Neural crest cell (in vitro differentiated cells): ENCODE measurements around the gene SBF2. TPM values are rescaled to one million over a fixed set of nuclear protein-coding genes. Genes with fewer than 3 reads are reported as not detected.

Source experiments
- DNase-seq: peaks from one replicate; pipeline ENCODE4 v3.0.0; 2021; ENCODE audit warnings: low read depth, mixed read lengths, low spot score
- H3K27ac Mint-ChIP-seq: one replicate; pipeline ENCODE4 v1.8.0; 2021; ENCODE audit warnings: mild to moderate bottlenecking, mixed read lengths; ENCODE audit not compliant: unreplicated experiment
- H3K27me3 Mint-ChIP-seq: 2 replicates; pipeline ENCODE4 v1.8.0; 2021; ENCODE audit warnings: low read depth, mild to moderate bottlenecking, mixed read lengths
- H3K36me3 Mint-ChIP-seq: 2 replicates; pipeline ENCODE4 v1.8.0; 2021; ENCODE audit warnings: low read depth, mild to moderate bottlenecking, mixed read lengths
- H3K4me1 Mint-ChIP-seq: 2 replicates; pipeline ENCODE4 v1.8.0; 2021; ENCODE audit warnings: mixed read lengths
- H3K4me3 Mint-ChIP-seq: one replicate; pipeline ENCODE4 v1.8.0; 2021; ENCODE audit warnings: mild to moderate bottlenecking, mixed read lengths
- H3K9me3 Mint-ChIP-seq: 2 replicates; pipeline ENCODE4 v1.8.0; 2021; ENCODE audit warnings: mixed read lengths
- CTCF ChIP-seq: fragments of 200-600 bp; sonication (generic); conservative IDR thresholded peaks from 2 replicates; pipeline ENCODE4 v1.5.0; 2021; ENCODE audit warnings: antibody characterized with exemption, mild to moderate bottlenecking
- total RNA-seq: library from RNA; stranded (reverse); gene quantifications from 2 replicates; pipeline ENCODE4 v1.2.1, GENCODE V29; 2021

Gene SBF2
- total RNA-seq, 1 donor from 2014 or later, result 30.2 TPM

DNA sequence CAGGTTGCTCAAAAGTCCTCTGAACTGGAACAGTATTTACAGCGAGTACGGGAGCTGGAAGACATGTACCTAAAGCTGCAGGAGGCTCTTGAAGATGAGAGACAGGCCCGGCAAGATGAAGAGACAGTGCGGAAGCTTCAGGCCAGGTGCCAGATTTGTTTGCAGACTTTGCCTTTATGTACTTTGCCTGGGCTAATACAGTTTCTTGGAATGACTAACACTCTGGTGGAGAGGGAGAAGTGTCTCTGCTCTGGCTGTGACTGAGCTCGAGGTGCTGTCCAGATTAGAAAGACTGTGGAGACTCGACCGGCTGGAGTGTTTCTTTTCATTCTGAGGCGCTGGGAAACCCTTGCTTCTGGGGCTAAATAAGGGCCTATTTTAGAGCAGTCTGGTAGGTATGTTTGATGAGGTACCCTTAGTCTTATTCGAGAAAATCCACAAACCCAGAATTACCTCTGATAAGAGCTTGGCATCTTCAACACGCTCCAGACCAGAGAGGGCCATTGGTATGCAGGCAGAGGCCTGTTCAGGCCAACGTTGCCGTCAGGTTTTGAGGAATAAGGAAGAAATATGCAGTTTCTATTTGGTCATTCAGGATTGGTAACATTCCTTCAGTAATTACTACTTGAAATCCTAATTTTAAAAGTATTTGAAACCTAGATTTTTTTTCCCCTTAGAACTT, 553.7 kb downstream of the SBF2 start:
- no peak overlapping the region for H3K4me3 Mint-ChIP-seq
- H3K27ac Mint-ChIP-seq, result no peak overlapping the region
- TF ChIP-seq CTCF, result no peak
- H3K27me3 Mint-ChIP-seq, result no peaks in the 10 kb centered on the region
- H3K9me3 Mint-ChIP-seq, result peaks cover 7% of the 10 kb centered on the region
- H3K4me1 Mint-ChIP-seq, result no peaks in the 10 kb centered on the region
- peaks cover 43% of the 10 kb centered on the region for H3K36me3 Mint-ChIP-seq
- DNase-seq, result no peak

- Mint-ChIP-seq H3K9me3 (peaks cover 10% of the 10 kb centered on the region), H3K4me3 (no peak overlapping the region), H3K4me1 (no peaks in the 10 kb centered on the region), H3K27me3 (no peaks in the 10 kb centered on the region), H3K36me3 (peaks cover 45% of the 10 kb centered on the region), H3K27ac (no peak overlapping the region)
- no peak for DNase-seq
- no peak for TF ChIP-seq CTCF
Observed at GRCh38 chr11:9739123-9739900, 554.7 kb downstream of the SBF2 start.

DNA sequence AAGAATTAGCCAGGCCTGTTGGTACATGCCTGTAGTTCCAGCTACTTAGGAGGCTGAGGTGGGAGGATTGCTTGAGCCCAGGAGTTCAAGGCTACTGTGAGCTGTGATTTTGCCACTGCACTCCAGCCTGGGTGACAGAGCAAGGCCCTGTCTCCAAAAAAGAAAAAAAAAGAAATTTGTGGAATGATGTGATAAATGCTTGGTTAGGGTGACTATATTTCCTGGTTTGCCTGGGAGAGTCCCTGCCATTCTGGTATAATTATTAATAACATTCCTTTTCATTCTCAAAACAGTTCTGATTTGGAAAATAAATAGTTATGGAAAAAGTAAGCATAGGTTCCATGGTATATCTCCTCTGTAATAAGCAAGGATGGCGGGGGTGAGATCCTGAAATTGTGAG, 555.3 kb downstream of the SBF2 start:
- no peak for TF ChIP-seq CTCF
- no peak for DNase-seq
- Mint-ChIP-seq H3K27me3 (no peaks in the 10 kb centered on the region), H3K27ac (no peak overlapping the region), H3K9me3 (peaks cover 10% of the 10 kb centered on the region), H3K36me3 (peaks cover 48% of the 10 kb centered on the region), H3K4me3 (no peak overlapping the region), H3K4me1 (no peaks in the 10 kb centered on the region)

GRCh38 chr11:9738116-9738515, 555.9 kb downstream of the SBF2 start:
- H3K36me3 Mint-ChIP-seq, result peaks cover 45% of the 10 kb centered on the region

DNA sequence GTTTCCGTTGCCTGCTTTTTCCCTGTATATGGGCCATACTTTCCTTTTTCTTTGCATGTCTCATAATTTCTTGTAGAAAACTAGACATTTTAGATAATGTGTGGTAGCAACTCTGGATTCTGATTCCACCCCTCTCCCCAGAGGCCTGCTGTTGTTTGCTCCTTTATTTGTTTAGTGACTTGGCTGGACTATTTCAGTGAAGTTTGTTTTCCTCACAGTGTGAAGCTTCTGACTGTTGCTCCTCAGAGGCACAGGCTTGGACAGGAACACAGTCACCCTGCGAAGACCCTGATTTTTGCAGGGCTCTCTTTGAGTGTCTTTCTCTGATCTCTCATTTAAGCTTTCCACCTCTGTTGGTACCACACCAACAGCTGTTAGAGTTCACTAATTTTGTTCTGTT, 557.7 kb downstream of the SBF2 start:
- no peak for DNase-seq
- H3K36me3 Mint-ChIP-seq, result peaks cover 42% of the 10 kb centered on the region
- H3K4me3 Mint-ChIP-seq, result no peak overlapping the region
- no peaks in the 10 kb centered on the region for H3K27me3 Mint-ChIP-seq
- peaks cover 19% of the 10 kb centered on the region for H3K4me1 Mint-ChIP-seq
- no peak overlapping the region for H3K27ac Mint-ChIP-seq
- no peak for TF ChIP-seq CTCF
- H3K9me3 Mint-ChIP-seq, result peaks cover 10% of the 10 kb centered on the region

More at GRCh38 chr11:9738116-9738515, 555.9 kb downstream of the SBF2 start:
- no peaks in the 10 kb centered on the region for H3K27me3 Mint-ChIP-seq
- peaks cover 3% of the 10 kb centered on the region for H3K4me1 Mint-ChIP-seq
- no peak overlapping the region for H3K4me3 Mint-ChIP-seq
- no peak overlapping the region for H3K27ac Mint-ChIP-seq
- H3K9me3 Mint-ChIP-seq, result peaks cover 10% of the 10 kb centered on the region
- TF ChIP-seq CTCF, result no peak
- DNase-seq, result no peak
